Measurements from ENCODE around the gene TMEM132E. TPM values are rescaled to one million over a fixed set of nuclear protein-coding genes. Genes with fewer than 3 reads are reported as not detected.

TMEM132E gene
- total and polyA plus RNA-seq, 2 of the 8 experiments (the other 6 are each of a cell fraction or from before 2014, with no cell fraction given): 0.45 to 0.60 TPM

GRCh38 chr17:34571428-34572130 is 7.8 kb upstream of the TMEM132E start (continued):
- TF ChIP-seq CHD7 (IDR thresholded peaks at IDR 0.05; ENCODE audit: insufficient replicate concordance, low read length): no peak

Data from H1 (cell line).